Brain microvascular endothelial cell (primary cell): ENCODE results near the gene KCNN4.
"Not testable (repeated sequence)": the region's sequence is repeated elsewhere in the genome, so short reads cannot be mapped to it uniquely, and the experiment has no call there.

Experiments used
- DNase-seq: peaks from one replicate; pipeline ENCODE4 v3.0.0-alpha.2; 2020
- H3K27ac ChIP-seq: fragments of 250-450 bp; sonication (Bioruptor Pico); 2 replicates; pipeline ENCODE4 v1.5.1; 2020; ENCODE audit warnings: mild to moderate bottlenecking, moderate library complexity
- H3K27me3 ChIP-seq: fragments of 250-450 bp; sonication (Bioruptor Pico); replicated peaks from 2 replicates; pipeline ENCODE4 v1.5.1; 2020; ENCODE audit warnings: mild to moderate bottlenecking
- H3K36me3 ChIP-seq: fragments of 250-450 bp; sonication (Bioruptor Pico); replicated peaks from 2 replicates; pipeline ENCODE4 v1.5.1; 2020; ENCODE audit warnings: mild to moderate bottlenecking
- H3K4me3 ChIP-seq: 2 replicates; pipeline ENCODE4 v1.5.1; 2011; ENCODE audit warnings: low read depth, mild to moderate bottlenecking, control low read depth, low read length, moderate library complexity
- in situ Hi-C: cut with HindIII; loops from 2 replicates; pipeline ENCODE4 v1.10.0; 2017; ENCODE audit warnings: low sequenced_read_pairs, low pct_ligation_motif_present
- TF ChIP-seq, protein P1 (sequence below): IDR thresholded peaks from 2 replicates; pipeline ENCODE4 v1.5.1; 2011; ENCODE audit warnings: low read depth, mild to moderate bottlenecking, moderate library complexity, low read length, control low read depth, inconsistent platforms; ENCODE audit errors: missing control alignments

The KCNN4 gene

DNA sequence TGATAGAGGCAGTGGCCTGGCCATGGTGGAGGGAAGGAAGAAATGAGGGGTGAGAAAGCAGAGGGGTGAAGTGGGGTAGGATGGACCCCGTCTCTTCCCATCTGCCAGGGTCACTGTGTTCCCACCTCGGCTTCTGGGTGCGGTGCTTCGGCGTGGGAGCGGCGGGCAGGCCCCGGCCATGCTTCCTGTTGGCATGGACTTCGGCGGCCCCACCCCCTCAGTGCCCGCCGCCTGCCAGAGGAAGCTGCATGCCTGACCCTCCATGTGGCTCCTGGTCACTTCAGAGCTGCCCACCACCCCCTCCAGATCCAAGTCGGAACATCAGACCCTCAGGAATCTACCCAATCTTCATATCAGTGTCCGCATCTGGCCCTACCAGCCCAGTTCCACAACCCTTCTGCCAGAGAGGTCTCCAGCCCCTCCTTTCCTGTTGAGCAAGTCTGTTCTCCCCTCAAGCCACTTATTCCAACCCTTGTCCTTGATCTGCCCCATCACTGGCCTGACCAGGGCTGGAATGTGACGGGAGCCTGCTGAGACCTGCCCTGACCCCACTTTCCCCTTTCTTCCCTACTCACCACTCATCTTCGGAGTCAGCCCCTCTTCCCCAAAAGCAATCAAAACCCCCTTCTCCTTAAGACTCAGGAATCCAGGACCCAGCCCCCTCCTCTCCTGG is 1.5 kb downstream of the KCNN4 start:
- DNase-seq: no peak
- no peaks in the 10 kb centered on the region for H3K36me3 ChIP-seq
- H3K27ac ChIP-seq: no peak overlapping the region
- H3K27me3 ChIP-seq: no peaks in the 10 kb centered on the region
- H3K4me3 ChIP-seq: no peak overlapping the region
- TF ChIP-seq, protein P1, sequence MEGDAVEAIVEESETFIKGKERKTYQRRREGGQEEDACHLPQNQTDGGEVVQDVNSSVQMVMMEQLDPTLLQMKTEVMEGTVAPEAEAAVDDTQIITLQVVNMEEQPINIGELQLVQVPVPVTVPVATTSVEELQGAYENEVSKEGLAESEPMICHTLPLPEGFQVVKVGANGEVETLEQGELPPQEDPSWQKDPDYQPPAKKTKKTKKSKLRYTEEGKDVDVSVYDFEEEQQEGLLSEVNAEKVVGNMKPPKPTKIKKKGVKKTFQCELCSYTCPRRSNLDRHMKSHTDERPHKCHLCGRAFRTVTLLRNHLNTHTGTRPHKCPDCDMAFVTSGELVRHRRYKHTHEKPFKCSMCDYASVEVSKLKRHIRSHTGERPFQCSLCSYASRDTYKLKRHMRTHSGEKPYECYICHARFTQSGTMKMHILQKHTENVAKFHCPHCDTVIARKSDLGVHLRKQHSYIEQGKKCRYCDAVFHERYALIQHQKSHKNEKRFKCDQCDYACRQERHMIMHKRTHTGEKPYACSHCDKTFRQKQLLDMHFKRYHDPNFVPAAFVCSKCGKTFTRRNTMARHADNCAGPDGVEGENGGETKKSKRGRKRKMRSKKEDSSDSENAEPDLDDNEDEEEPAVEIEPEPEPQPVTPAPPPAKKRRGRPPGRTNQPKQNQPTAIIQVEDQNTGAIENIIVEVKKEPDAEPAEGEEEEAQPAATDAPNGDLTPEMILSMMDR: no peak
- in situ Hi-C loops: no loop called here

DNA sequence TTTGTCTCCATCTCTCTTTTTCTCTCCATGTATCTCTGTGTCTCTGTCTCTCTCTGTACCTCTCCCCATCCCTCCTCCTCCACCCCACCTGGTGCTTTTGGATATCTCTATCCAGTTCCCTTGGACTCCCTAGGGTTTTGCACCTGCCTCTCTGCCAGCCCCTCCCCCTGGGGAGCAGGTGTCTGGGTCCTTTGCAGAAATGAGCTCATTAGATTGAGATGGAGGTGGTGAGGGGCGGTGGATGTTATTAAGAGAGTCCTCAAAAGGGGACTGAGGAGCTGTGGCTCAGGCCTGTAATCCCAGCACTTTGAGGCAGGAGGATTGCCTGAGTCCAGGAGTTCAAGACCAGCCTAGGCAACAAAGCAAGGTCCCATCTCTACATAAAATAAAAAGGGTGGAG is 2.1 kb downstream of the KCNN4 start:
- Histone ChIP-seq H3K27ac (no peak overlapping the region), H3K4me3 (no peak overlapping the region)
- no peak for DNase-seq

DNA sequence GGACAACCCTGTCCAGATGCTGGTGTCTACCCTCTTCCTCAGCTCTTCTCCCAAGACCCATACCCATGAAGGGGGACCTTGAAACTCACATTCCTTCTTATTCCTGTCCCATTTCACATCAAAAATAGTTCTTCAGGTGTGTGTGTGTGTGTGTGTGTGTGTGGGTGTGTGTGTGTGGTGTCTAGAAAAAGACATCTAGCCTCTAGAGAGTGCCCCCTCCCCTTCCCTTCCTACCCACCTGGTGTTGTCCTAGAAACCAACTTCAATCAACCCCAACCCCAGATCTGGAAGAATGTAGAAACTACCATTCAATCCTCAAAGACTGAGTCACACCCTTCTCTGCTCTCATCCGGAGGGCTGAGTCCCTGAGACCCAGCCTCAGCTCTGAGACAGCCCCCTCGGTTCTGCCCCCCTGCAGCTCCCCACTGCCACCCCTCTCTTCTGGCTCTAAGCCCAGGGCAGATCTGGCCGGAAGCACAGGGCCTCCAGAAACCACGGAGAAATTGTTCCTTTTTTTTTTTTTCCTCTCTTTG is 3.5 kb downstream of the KCNN4 start:
- no peak overlapping the region for H3K4me3 ChIP-seq
- H3K27me3 ChIP-seq: no peaks in the 10 kb centered on the region
- H3K36me3 ChIP-seq: no peaks in the 10 kb centered on the region
- no peak overlapping the region for H3K27ac ChIP-seq
- TF ChIP-seq, protein P1: no peak
- in situ Hi-C loops: no loop called here
- DNase-seq: no peak

More for the DNA sequence above, 2.1 kb downstream of the KCNN4 start:
- Histone ChIP-seq H3K27me3 (no peaks in the 10 kb centered on the region), H3K36me3 (no peaks in the 10 kb centered on the region)
- TF ChIP-seq, protein P1: no peak
- in situ Hi-C loops: no loop called here

DNA sequence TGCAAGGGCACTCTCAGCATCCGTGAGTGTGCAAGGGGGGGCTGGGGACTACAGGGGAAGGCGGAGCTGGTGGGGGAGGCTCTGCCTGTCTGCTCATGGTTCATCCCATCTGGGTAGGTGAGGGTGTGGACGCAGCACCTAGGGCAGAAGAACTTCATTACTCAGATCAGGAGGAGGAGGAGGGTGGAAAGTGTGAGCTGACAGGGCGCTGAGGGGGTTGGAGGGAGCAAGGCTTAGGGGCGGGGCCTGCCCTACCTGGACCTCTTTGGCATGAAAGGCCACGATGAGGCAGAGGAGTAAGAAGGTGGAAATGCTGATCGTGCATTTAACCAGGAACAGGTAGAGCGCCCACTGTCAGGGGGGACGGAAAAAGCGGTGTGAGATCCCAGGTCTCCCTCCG is 4.5 kb downstream of the KCNN4 start:
- no peak for DNase-seq
- Histone ChIP-seq H3K27ac (no peak overlapping the region), H3K4me3 (no peak overlapping the region), H3K36me3 (no peaks in the 10 kb centered on the region), H3K27me3 (no peaks in the 10 kb centered on the region)
- TF ChIP-seq, protein P1: no peak
- in situ Hi-C loops: no loop called here

DNA sequence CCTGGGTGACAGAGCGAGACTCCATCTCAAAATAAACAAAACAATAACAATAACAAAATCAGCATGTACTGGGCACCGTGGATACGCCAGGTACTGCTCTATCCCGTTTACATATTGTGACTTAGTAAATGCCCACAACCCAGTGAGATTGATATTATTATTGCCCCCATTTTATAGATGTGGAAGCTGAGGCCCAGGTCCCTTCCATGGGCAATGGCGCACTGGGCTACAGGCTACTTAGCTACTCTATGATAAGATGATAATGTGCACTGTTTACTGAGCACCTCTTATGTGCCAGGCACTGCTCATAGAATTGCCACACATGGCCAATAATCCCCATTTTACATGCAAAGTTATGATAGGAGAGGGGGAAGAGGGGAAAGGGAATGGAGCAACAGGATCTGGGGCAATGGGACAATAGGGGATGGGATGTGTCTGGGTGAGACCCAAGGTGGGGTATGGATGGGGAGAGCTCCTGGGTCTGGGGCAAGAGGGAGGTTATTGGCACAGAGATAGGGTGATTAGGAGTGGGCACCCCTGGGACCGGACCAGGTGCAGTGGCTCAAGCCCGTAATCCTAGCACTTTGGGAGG is 5.4 kb downstream of the KCNN4 start:
- in situ Hi-C loops: no loop called here
- TF ChIP-seq, protein P1: no peak
- H3K36me3 ChIP-seq: no peaks in the 10 kb centered on the region
- no peak overlapping the region for H3K4me3 ChIP-seq
- DNase-seq: no peak
- H3K27ac ChIP-seq: no peak overlapping the region
- no peaks in the 10 kb centered on the region for H3K27me3 ChIP-seq

DNA sequence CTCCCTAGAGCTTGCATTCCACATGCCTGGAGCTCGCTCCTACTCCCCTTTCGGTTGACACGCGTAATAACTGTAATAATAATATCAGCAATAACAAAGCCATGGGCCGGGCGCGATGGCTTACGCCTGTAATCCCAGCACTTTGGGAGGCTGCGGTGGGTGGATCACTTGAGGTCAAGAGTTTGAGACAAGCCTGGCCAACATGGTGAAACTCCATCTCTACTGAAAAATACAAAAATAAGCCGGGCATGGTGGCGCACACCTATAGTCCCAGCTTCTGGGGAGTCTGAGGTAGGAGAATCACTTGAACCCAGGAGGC is 5.9 kb downstream of the KCNN4 start:
- H3K4me3 ChIP-seq, H3K27ac ChIP-seq, H3K36me3 ChIP-seq, DNase-seq, H3K27me3 ChIP-seq, in situ Hi-C loops: not testable (repeated sequence)
